Nucleus accumbens (tissue), 56 donors: Measurements from ENCODE around the gene OTULINL.

Experiments used
- DNase-seq, 56 donors: peaks; one replicate each; lab custom pipeline; 2025; lab: John Stamatoyannopoulos, UW

The OTULINL gene

DNA sequence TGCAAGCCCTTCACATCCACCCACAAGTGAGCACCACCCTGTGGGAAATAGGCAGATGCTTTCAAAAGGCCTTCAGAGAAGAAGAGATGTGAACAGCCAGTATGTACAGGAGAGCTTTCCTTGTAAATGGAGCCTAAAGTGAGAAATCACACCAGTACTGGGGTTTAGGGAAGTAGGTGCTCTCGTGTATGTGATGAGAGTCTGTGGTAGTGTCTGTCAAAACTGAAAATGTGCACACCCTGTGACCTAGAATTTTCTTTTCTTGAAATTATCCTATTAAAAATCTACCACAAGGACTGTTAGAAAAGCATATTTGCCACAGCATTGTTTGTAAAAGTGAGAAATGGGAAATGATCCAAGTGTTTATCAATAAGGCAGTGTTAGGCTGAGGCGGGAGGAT lies 16.6 kb downstream of the OTULINL start:
- no peak for DNase-seq

DNA sequence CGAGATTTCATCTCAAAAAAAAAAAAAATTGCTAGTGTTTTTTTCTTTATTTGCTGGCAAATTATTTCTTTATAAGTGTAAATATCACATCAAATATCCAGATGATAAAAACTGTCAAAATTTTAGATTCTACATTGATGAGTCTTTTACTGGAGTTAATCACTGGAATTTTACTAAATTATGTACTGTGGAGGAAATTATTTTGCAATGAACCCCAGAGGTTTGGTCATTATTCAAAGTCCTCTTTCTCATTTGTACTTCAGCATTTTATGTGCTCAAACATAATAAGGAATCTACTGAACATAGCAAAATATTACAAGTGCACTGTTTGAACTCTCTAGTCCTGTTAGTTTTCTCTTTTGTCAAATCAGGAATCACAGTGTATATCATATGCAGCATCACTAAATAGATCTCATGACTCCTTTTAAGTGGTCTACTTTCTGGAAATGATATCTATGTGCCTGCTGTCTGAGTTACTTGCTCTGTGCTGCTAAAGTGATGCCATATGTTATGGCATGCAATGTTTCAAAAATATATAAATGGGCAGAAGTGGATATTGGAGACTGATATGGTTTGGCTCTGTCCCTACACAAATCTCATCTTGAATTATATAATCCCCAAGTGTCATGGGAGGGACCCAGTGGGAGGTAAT lies 18.0 kb downstream of the OTULINL start:
- no peak for DNase-seq

DNA sequence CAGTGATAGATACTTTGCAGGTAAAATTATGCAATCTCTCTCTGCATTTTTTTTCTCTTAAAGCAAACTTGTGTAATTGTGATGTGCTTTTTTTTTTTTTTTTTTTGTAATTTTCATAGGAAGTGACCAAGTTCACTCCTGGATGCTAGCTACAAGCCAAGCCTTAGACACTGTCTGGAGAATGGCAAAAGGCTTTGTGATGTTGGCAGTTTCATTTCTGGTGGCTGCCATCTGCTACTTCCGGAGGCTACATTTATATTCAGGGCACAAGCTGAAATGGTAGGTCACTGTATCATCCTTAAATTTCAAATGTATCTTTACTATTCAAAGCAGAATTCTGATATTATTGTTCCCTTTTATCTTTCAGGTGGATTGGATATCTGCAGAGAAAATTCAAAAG lies 19.3 kb downstream of the OTULINL start:
- DNase-seq = no peak

DNA sequence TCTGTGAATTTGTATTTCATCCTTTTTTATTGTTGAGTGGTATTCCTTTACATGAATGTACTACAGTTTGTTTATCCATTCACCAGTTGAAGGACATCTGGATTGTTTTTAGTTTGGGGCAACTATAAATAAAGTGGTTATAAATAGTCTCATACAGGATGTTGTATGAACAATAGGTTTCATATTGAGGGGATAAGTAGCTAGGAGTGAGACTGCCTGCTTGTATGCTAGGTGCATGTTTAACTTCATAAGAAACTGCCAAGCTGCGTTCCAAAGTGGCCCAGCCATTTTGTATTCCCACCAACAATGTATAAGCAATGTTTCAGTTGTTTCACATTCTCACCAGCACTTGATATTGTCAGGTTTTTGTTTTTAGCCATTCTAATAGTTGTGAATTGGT lies 21.5 kb downstream of the OTULINL start:
- DNase-seq = no peak

DNA sequence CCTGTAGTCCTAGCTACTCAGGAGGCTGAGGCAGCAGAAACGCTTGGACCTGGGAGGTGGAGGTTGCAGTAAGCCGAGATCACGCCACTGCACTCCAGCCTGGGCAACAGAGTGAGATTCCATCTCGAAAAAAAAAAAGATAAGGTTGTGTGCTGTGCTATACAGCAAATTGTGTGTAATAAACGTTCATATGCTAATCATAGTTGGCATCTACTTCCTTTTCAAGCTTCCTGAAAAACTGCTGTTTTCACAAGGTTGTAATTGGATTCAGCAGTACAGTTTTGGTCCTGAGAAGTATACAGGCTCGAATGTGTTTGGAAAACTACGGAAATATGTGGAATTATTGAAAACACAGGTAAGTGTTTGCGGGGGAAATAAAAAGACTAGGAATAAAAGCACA lies 25.5 kb downstream of the OTULINL start:
- DNase-seq = no peak

DNA sequence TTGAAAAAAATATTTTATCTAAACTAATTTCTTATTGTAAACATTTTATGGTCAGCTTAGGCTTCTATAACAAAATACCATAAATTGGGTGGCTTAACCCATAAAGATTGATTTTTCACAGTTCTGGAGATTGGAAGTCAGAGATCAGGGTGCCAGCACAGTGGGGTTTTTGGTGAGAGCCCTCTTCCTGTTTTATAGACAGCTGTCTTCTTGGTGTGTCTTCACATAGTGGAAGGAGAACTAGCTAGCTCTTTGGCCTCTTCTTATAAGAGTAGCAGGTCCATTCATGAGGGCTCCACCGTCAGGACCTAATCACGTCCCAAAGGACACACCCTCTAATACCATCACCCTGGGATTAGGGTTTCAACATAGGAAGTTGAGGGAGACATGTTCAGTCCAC lies 26.6 kb downstream of the OTULINL start:
- no peak for DNase-seq

DNA sequence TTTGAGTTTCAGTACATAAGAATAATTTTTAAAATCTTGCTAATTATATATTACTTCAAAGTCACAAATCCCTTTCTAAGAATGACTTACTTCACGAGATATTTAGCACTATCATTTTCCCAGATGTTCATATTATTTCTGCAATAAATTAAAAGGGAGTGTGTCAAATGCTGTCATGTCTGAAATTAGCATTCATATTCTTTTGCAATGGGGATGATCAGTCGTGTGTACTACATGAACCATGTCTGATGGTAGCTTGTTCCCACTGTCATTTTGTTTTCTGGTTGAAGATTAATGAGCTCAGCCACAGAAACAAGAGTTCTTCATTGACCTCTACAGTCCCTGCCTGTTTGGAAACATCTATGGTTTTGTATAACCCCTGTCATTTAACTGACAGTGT lies 30.1 kb downstream of the OTULINL start:
- DNase-seq = no peak

DNA sequence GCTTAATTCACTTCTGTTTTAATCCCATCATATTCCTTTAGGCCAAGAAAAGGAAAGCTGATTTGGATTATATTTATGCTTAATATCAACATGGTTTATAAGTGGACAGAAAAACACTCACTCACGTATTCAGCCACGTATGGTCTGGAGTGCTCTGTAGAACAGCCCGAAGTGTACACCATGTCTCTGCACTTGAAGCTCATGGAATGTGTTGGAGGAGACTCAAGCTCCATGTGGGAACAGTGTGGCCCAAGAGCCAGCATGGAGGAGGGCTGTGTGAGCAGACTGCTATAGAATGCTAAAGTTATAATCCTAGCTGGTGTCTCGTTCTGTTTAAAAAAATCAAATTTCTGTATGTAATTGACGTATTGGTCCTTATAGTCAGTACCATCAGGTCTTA lies 32.9 kb downstream of the OTULINL start:
- no peak for DNase-seq

DNA sequence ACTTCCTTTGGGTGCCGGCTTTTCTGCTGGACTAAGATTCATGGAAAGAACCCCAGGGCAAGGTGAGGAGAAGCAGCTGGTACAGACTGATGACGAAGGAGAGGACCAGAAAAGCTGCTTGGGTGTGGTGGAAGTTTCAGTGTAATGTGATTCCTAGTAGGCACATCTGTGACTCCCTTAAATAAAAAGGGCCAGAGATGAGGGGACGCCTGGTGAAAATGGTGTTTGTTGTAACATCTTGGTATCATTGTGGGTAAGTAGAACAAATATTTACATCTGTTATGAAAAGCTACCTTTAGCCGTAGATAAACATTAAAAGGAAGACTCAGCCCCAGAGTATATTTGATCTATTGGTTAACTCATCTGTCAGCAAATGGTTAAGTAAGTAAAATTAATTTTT lies 33.8 kb downstream of the OTULINL start:
- no peak for DNase-seq

DNA sequence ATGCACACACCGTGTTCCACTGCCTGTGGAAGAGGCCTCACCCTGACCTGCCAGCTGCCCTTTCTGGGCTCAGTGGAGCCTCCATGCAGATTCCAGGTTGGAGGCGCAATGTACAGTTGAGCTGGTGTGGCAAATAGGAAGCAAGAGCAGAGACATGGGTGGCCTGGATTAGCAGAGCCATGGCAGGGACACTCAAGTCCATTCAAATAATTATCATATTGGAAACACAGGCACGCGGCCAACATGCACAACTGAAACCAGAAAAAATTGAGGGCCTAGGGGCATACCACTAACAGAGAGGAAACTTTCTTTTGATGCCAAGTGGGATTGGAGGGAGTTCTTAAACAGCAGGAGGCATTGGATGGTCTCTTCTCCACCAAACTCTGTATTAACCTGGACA lies 35.8 kb downstream of the OTULINL start:
- no peak for DNase-seq

DNA sequence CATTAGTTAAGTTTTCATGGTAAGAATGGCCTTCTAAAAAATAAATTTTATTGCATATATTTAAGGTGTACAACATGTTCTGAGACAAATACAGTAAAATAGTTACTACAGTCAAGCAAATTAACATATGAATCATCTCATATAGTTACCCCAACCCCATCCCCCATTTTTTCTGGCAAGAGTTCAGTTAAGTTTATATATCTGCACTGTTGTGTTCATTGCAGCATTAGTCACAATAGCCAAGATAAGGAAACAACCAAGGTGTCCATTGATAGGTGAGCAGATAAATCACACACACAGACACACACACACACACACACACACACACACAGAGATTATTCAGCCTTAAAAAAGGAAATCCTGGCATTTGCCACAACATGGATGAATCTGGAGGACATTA lies 45.7 kb downstream of the OTULINL start:
- DNase-seq = no peak

DNA sequence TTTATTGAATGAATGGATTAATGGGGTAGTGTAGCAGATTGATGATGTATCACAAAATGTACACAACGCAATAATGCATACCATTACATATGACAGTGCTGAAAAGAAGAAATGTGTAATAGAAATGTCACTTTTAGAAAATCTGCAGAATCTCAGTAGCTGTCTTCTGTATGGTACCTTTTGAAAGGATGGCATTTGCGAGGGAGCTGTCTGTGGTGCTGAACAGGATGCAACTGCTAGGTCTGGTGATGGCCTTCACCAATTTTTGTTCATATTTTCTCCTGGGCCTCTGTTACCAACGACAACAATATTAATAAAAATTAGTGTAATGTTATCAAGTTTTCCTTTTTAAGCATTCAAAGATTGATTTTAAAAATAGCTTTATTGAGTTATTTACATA lies 46.8 kb downstream of the OTULINL start:
- no peak for DNase-seq

DNA sequence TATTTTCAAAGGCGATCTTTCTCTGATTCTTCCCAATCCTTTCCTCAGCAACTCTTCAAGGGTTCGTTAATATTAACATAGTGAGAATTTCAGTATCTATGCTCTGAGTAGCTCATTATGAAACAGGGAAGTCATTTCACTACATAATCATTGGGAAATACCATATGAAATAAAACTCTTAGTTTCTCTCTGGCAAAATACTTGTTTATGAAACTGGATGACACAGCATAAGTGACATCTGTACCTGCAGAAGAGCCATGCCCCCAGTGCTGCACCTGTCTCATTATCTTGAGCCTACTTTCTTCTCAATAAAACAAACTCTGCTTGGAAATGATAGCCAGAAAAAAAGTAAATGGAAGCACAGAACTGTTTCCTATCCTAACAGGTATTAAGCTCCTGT lies 49.1 kb downstream of the OTULINL start:
- DNase-seq = no peak

DNA sequence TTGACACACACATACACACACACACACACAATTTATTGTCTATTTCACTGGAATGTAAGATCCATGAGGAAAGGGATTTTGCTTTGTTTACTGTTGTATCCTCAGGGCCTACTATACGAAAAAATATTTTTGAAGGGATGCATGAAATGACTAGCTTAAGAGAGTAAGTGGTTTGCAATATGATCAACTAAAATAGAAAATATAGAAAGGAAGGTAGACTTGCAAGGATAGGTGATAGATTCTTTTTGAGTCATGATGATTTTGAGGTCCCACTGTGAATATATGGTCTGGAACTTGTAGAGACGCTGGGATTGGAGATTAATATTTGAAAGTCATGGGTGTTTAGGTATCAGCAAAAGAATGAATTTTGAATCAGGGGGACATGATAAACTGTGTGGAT lies 54.1 kb downstream of the OTULINL start:
- DNase-seq = no peak

DNA sequence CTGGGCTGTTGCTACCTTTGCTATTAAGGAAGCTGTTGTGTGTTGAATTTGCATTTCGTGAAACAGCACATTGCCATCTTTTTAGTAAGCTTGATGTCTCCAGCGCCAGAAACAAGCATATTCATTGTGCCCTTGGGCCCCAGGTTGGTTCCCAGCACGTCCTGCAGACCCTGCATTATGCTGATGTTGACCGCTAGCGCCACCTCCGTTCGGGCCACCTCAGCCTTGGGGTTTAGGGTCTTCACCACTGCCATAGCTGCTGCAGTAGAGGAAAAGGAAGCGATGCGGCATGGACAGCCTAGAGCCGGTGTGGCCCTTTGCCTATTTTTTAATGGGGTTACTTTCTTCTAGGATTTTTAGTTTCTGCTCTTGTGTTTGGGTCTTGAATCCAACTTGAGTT lies 59.2 kb downstream of the OTULINL start:
- no peak for DNase-seq

DNA sequence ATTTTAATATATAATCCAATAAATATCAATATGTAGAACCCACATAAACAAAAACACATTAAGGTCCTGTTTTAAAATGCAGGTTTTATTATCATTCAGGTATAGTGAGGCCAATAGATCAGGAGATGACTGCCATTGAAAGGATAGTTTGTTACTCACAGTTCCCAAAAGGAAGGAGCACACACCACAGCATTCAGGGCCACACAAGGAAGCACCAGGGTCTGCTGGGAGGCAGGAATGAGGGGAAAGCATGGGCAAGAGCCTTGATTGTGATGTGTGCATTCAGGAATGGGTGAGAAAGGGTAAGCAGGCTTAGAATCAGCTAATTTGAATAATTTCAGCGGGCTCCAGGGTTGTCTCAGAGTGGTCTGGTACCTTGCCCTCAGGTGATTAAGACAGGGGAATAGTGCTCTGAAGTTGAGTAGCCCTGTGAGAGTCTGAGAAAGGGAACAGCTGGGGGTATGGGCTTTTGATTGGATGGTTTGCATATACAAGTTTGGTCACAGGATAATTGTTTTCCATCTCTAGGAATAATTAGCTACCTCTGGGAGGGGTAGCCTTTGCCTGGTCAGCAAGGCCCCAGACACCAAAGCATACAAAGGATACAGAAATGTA lies 63.1 kb downstream of the OTULINL start:
- DNase-seq = no peak

DNA sequence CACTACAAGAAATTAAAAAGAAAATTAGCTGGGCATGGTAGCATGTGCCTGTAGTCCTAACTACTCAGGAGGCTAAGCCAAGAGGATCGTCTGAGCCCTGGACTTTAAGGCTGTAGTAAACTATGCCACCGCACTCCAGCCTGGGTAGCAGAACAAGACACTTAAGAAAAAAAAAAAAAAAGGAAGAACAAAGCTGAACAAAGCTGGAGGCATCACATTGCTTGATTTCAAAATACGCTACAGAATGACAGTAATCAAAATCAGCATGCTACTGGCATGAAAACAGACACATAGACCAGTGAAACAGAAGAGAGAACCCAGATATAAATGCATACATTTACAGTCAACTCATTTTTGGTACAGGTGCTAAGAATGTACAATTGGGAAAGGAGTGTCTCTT lies 68.5 kb downstream of the OTULINL start:
- DNase-seq = no peak

DNA sequence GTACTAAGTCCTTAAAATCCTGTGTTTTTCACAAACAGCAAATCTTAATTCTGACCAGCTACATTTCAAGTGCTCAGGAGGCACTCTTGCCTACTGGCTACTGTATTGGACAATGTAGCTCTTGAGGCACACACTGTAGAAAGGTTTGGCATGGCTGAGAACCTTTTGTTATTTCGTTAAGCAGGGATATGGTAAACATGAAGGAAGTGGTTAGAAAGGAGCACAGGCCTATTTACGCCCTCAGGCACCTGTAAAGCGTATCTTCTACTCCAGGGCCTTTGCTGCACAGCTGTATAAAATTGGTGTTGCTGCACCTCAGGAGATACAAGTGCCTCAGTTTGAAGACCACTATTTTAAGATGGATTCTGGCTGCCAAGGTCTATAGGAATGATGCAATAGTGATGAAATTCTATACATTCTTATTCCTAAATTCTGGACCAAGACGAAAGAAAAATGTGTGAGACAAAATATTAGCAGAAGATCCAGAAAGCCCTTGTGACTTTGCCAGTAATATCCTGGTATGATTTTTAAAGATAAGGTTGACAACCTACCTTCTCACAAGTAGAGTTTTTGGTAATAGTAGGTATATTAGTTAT lies 73.7 kb downstream of the OTULINL start:
- DNase-seq = no peak

DNA sequence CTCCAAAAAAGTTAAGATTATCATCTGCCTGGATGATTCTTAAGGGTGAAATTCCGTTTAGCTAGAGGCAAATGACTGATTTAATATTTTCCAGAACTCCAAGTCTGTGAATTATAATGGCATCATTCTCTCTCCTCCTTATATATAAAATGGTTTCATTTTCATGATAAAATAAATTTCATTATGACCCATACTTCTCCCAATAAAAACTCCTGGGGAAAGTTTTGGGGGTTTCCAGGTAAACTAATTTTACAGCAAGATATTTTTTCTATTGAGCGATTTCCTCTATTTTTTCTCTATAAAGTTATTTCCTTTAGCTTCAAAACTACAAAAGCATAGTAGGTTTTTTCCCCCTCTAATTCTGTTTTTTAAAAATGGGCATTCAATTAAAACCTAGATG lies 75.3 kb downstream of the OTULINL start:
- DNase-seq = no peak

DNA sequence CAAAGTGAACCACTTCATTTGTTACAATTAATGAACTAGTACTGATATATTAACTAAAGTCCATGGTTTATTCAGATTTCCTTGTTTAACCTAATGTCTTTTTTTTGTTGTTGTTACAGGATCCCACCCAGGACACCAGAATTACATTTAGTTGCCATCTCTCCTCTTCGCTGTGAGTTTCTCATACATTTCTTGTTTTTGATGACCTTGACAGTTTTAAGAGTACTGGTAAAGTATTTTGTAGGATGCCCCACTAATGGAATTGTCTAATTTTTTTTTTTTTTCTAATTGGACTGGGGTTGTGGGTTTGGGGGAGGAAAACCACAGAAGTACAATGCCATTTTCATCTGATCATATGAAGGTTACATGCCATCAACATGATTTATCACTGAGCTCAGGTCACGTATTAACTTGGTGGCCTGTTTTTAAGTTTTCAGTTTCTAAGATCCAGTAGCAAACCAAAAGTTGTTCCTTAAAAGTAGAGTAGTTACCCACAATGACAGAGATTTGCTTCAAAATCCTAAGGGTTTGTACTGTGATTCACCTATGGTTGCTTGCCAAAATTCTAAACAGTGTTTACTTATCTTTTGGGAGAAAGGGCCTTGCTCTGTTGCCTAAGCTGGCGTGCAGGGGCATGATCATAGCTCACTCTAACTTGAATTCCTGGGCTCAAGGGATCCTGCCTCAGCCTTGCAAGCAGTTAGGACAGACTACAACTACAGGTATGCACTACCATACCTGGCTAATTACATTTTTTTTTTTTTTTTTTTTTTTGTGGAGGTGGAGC lies 78.4 kb downstream of the OTULINL start:
- DNase-seq = no peak

DNA sequence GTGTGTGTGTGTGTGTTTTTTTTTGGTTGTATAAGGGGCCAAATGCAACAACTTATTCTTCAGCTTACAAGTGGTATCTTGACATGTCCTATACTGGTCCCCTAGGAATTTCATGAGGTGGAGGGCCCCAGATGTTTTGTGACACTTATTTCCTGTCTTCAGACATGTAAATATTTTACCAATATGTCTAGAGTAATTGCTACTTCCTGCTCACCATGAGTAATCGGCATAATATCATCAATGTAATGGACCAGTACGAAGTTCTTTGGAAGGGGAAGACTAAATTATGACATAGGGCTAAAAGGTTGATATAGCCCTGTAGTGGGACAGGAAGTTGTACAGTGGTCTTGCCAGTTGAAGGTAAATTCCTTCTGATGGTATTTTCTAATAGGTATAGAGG lies 79.2 kb downstream of the OTULINL start:
- no peak for DNase-seq
